ENCODE results near the gene HSF2BP.

DNA sequence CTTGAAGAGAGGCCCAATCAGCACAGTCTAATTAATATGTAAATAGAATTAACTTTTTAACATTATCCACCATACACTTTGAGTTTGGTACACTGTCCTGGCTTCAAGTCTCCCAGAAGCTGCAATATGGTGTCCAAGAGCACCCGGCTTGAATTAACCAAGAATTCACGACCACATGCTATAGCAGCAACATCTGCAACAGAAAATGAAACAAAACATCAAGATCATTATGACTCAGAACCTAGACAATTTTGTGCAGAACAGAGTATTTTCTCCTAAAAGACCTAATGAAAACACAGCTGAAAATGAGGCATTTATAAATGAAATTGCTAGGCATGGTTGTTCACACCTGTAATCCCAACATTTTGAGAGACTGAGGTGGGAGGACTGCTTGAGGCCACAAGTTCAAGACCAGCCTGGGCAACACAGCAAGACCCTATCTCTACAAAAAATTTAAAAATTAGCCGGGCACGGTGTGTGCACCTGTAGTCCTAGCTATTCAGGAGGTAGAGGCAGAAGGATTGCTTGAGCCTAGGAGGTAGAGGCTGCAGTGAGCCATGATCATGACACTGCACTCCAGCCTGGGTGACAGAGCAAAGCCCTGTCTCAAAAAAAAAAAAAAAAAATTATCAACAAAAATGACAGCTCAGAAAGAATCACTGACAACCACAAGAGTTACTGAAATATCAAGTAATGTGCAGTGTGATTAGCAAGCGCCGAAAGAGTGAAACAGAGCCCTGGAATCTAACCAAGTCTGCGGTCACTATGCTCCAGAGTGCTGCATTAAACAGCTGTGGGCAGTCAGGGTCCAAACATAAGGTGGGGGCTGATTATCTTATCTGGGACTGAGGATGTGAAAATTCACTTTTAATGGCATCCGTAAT is 45.3 kb downstream of the HSF2BP start:
- TF ChIP-seq, protein P1, sequence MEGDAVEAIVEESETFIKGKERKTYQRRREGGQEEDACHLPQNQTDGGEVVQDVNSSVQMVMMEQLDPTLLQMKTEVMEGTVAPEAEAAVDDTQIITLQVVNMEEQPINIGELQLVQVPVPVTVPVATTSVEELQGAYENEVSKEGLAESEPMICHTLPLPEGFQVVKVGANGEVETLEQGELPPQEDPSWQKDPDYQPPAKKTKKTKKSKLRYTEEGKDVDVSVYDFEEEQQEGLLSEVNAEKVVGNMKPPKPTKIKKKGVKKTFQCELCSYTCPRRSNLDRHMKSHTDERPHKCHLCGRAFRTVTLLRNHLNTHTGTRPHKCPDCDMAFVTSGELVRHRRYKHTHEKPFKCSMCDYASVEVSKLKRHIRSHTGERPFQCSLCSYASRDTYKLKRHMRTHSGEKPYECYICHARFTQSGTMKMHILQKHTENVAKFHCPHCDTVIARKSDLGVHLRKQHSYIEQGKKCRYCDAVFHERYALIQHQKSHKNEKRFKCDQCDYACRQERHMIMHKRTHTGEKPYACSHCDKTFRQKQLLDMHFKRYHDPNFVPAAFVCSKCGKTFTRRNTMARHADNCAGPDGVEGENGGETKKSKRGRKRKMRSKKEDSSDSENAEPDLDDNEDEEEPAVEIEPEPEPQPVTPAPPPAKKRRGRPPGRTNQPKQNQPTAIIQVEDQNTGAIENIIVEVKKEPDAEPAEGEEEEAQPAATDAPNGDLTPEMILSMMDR (IDR thresholded peaks at IDR 0.05; ENCODE audit: insufficient read depth, low read length) = no peak
- TF ChIP-seq POLR2AphosphoS5 (IDR thresholded peaks at IDR 0.05; ENCODE audit: low read depth) (no peak), GABPA (IDR thresholded peaks at IDR 0.05; ENCODE audit: low read depth) (no peak)

All from HL-60 (cell line).